IMR-90 (cell line): Measurements from ENCODE around the gene PHF19. TPM values are rescaled to one million over a fixed set of nuclear protein-coding genes. Genes with fewer than 3 reads are reported as not detected.
A peak's percentile ranks its signal among the peaks of the same experiment; 100 is the strongest.

Experiments
- ATAC-seq: fragments of 200-7000 bp; cut with Tn5 transposase; 2 replicates; pipeline ENCODE4 v1.9.1; 2020; ENCODE audit warnings: low read depth, mild to moderate bottlenecking, moderate library complexity
- BruUV-seq: library from RNA; stranded (reverse); fragments of 400-500 nt; replicated peaks from 2 replicates; lab custom pipeline; 2021; lab: Mats Ljungman, UMichigan
- CTCF ChIA-PET: fragments of 300-600 bp; formaldehyde crosslinking; extraction: SDS; loops from one replicate; lab custom pipeline; 2021; ENCODE audit warnings: antibody characterized with exemption; lab: Yijun Ruan, JAX
- POLR2A ChIA-PET: fragments of 300-600 bp; sonication (Branson Sonifier 250); formaldehyde crosslinking; loops from one replicate; lab custom pipeline; 2022; ENCODE audit warnings: antibody characterized with exemption; ENCODE audit not compliant: unreplicated experiment; lab: Charles Lee
- DNase-seq: peaks from one replicate; pipeline ENCODE4 v3.0.0; 2013
- H2AFZ ChIP-seq: replicated peaks from 2 replicates; pipeline ENCODE3; 2013; ENCODE audit warnings: low read length, mild to moderate bottlenecking; ENCODE audit not compliant: poor library complexity
- H2AK5ac ChIP-seq: 2 replicates; pipeline ENCODE4 v1.6.1; 2013; ENCODE audit warnings: low read depth, low read length, inconsistent platforms
- H2AK9ac ChIP-seq: replicated peaks from 2 replicates; pipeline ENCODE3; 2013; ENCODE audit warnings: mild to moderate bottlenecking, low read depth, low read length, moderate library complexity; ENCODE audit not compliant: poor library complexity
- H2BK120ac ChIP-seq: 2 replicates; pipeline ENCODE4 v1.6.1; 2013; ENCODE audit warnings: low read depth, low read length, inconsistent platforms
- H2BK15ac ChIP-seq: 3 replicates; pipeline ENCODE4 v1.6.1; 2013; ENCODE audit warnings: low read depth, low read length, inconsistent platforms
- H2BK20ac ChIP-seq: 2 replicates; pipeline ENCODE4 v1.6.1; 2013; ENCODE audit warnings: low read depth, mild to moderate bottlenecking, inconsistent platforms, low read length, moderate library complexity
- H2BK5ac ChIP-seq: 2 replicates; pipeline ENCODE4 v1.6.1; 2013; ENCODE audit warnings: mild to moderate bottlenecking, low read depth, low read length, inconsistent platforms; ENCODE audit not compliant: poor library complexity, severe bottlenecking
- H3K14ac ChIP-seq: replicated peaks from 2 replicates; pipeline ENCODE4 v1.6.1; 2013; ENCODE audit warnings: low read depth, low read length, inconsistent platforms
- H3K18ac ChIP-seq: 2 replicates; pipeline ENCODE4 v1.6.1; 2013; ENCODE audit warnings: low read depth, low read length, control low read depth
- H3K23ac ChIP-seq: 2 replicates; pipeline ENCODE4 v1.6.1; 2013; ENCODE audit warnings: low read depth, low read length, inconsistent platforms
- H3K27ac ChIP-seq: 2 replicates; pipeline ENCODE4 v1.5.1; 2013; ENCODE audit warnings: mild to moderate bottlenecking, control low read depth, low read length; ENCODE audit not compliant: insufficient read depth
- H3K27me3 ChIP-seq: 2 replicates; pipeline ENCODE4 v1.6.1; 2013; ENCODE audit warnings: low read length; ENCODE audit not compliant: control insufficient read depth, insufficient read depth
- H3K36me3 ChIP-seq: 2 replicates; pipeline ENCODE4 v1.6.1; 2013; ENCODE audit warnings: low read length, mixed read lengths; ENCODE audit not compliant: control insufficient read depth, insufficient read depth
- H3K4ac ChIP-seq: 2 replicates; pipeline ENCODE4 v1.6.1; 2013; ENCODE audit warnings: low read depth, low read length, inconsistent platforms
- H3K4me1 ChIP-seq: 2 replicates; pipeline ENCODE4 v1.6.1; 2013; ENCODE audit warnings: low read length, mixed read lengths; ENCODE audit not compliant: control insufficient read depth, insufficient read depth
- H3K4me2 ChIP-seq: 2 replicates; pipeline ENCODE4 v1.6.1; 2013; ENCODE audit warnings: low read depth, mild to moderate bottlenecking, control low read depth, low read length, moderate library complexity
- H3K4me3 ChIP-seq: 2 replicates; pipeline ENCODE4 v1.5.1; 2013; ENCODE audit warnings: low read depth, mild to moderate bottlenecking, control low read depth, low read length, moderate library complexity; ENCODE audit not compliant: insufficient read depth
- H3K56ac ChIP-seq: 2 replicates; pipeline ENCODE4 v1.6.1; 2013; ENCODE audit warnings: low read length, inconsistent platforms; ENCODE audit not compliant: insufficient read depth; ENCODE audit errors: extremely low read depth
- H3K79me1 ChIP-seq, 2 experiments: 2 replicates each; pipeline ENCODE4 v1.6.1; 2013; ENCODE audit warnings: low read length in 2 of 2, inconsistent platforms in 1 of 2, low read depth in 1 of 2
- H3K9ac ChIP-seq: 2 replicates; pipeline ENCODE4 v1.6.1; 2013; ENCODE audit warnings: low read depth, low read length, control low read depth
- H3K9me1 ChIP-seq: 2 replicates; pipeline ENCODE4 v1.6.1; 2013; ENCODE audit warnings: low read length, inconsistent platforms; ENCODE audit not compliant: insufficient read depth
- H3K9me3 ChIP-seq: 2 replicates; pipeline ENCODE4 v1.6.1; 2013; ENCODE audit warnings: low read length; ENCODE audit not compliant: control insufficient read depth, insufficient read depth
- H4K20me1 ChIP-seq: 2 replicates; pipeline ENCODE4 v1.6.1; 2013; ENCODE audit warnings: low read length, inconsistent platforms; ENCODE audit not compliant: insufficient read depth
- H4K5ac ChIP-seq: 2 replicates; pipeline ENCODE4 v1.6.1; 2013; ENCODE audit warnings: mild to moderate bottlenecking, low read depth, low read length, control low read depth
- H4K8ac ChIP-seq, 2 experiments: 2 replicates each; pipeline ENCODE4 v1.6.1; 2013; ENCODE audit warnings: low read depth in 2 of 2, low read length in 2 of 2, control low read depth in 1 of 2, inconsistent platforms in 1 of 2
- H4K91ac ChIP-seq: 2 replicates; pipeline ENCODE4 v1.6.1; 2013; ENCODE audit warnings: low read depth, low read length, inconsistent platforms; ENCODE audit not compliant: insufficient read depth
- CHD1 ChIP-seq: IDR thresholded peaks from 2 replicates; pipeline ENCODE4 v1.6.1; 2012; ENCODE audit warnings: low read depth, low read length, improper control_type of control experiment
- FOS ChIP-seq: fragments of 150-350 bp; IDR thresholded peaks from 2 replicates; pipeline ENCODE4 v1.6.1; 2016; ENCODE audit warnings: low read depth, low read length
- MAFK ChIP-seq: IDR thresholded peaks from 2 replicates; pipeline ENCODE4 v1.6.1; 2012; ENCODE audit warnings: low read depth, low read length, improper control_type of control experiment
- NFE2L2 ChIP-seq: fragments of 150-350 bp; IDR thresholded peaks from 2 replicates; pipeline ENCODE4 v1.6.1; 2016; ENCODE audit warnings: low read depth, mild to moderate bottlenecking, low read length
- RCOR1 ChIP-seq: IDR thresholded peaks from 2 replicates; pipeline ENCODE4 v1.6.1; 2012; ENCODE audit warnings: mild to moderate bottlenecking, low read length, improper control_type of control experiment; ENCODE audit not compliant: insufficient replicate concordance
- RFX5 ChIP-seq: IDR thresholded peaks from 2 replicates; pipeline ENCODE4 v1.8.0; 2012; ENCODE audit warnings: low read depth, mild to moderate bottlenecking, low read length, moderate library complexity
- SMC3 ChIP-seq: fragments of 150-350 bp; IDR thresholded peaks from 2 replicates; pipeline ENCODE4 v1.6.1; 2016; ENCODE audit warnings: low read depth, mild to moderate bottlenecking, antibody characterized with exemption, low read length, moderate library complexity
- WGBS, 2 experiments: methylation state at CpG; one replicate each; pipeline versions ENCODE4 v1.1.5 to v1.1.7; 2013; ENCODE audit warnings: missing lambda C conversion rate in 2 of 2; ENCODE audit not compliant: insufficient read length in 1 of 2; ENCODE audit errors: extremely low coverage in 2 of 2; 5-methylcytosine and 5-hydroxymethylcytosine counted together
- dilution Hi-C: fragments of 300-500 bp; cut with HindIII; formaldehyde crosslinking; loops from one replicate; pipeline ENCODE4 v1.14.3; 2018; ENCODE audit warnings: low sequenced_read_pairs; ENCODE audit not compliant: unreplicated experiment
- in situ Hi-C: fragments of 300-500 bp; cut with MboI; formaldehyde crosslinking; loops from 3 replicates; pipeline ENCODE4 v1.14.3; 2019; ENCODE audit warnings: low sequenced_read_pairs, inconsistent platforms, mixed read lengths
- intact Hi-C: fragments of 100-400 bp; cut with micrococcal nuclease; formaldehyde crosslinking; loops from 2 replicates; pipeline ENCODE4 v1.10.0; 2022
- polyA plus RNA-seq, 3 experiments: library from polyadenylated mRNA; depleted of rRNA; stranded (reverse); fragments of >200 nt; gene quantifications; 2 replicates each; pipeline ENCODE4 v1.2.3, GENCODE V29; 2012; ENCODE audit warnings: low replicate concordance in 1 of 3
- total RNA-seq: library from RNA; depleted of rRNA; stranded (reverse); fragments of >200 nt; gene quantifications from 2 replicates; pipeline ENCODE4 v1.2.3, GENCODE V29; 2012

The PHF19 gene
- total and polyA plus RNA-seq, 2 of the 4 experiments (the other 2 are of a cell fraction) = 37.6 to 55.6 TPM

DNA sequence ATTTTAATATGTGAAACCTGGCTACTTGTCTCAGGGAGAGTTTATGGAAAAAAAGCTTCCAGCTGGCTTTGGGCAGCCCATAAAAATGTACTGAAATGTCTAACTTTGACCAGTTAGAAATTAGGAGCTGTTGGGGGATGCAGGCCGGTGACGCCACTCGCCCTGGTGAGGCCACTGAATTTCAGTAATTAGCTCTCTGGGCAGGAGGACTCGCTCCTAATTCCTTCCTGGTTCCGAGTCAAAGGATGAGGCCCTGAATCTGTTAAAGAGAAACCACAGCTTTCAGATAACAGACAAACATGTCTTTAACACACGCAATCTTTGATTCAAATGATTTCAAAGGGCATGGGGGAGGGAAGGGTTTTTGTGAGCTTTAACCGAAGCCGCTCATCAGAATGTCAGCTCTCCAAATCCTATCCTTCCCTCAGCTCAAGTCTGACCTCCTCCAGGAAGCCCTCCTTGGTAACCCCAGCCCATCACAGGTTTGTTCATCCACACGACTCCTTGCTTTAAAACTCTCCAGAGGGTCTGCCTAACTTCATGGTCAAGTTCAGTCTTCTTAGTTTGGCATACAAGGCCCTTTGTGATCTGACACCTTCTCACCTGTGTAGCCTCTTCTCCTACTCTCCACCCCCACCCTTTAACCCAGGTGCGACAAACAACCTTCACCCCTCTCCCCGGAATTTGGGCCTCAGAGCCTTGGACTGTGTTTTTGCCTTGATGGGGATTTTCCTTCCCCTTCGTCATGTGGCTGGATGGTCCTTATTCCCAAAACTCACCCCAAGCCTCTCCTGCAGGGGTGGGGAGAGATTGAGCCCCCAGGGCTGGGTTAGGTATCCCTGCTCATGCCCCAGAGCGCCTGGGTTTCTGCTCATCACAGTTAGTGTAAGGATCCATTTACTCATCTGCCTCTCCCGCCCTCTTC, 13.6 kb upstream of the PHF19 start:
- Histone ChIP-seq H3K79me1 (no peaks in the 10 kb centered on the region), H3K9me3 (no peaks in the 10 kb centered on the region), H3K18ac (no peak overlapping the region), H2AK5ac (no peak overlapping the region; the same call in 1 of the 2 replicates), H4K8ac (no peak overlapping the region), H2BK120ac (no peak overlapping the region), H3K4me2 (no peak overlapping the region), H3K4ac (no peak overlapping the region), H2BK20ac (no peak overlapping the region), H2BK15ac (no peak overlapping the region), H3K4me3 (no peak overlapping the region), H3K9me1 (0 out of 2 replicates have a peak, but pooled peaks cover 3% of the 10 kb centered on the region), H3K27me3 (peaks cover 2% of the 10 kb centered on the region; the same call in 1 of the 2 replicates), H3K27ac (no peak overlapping the region), H2AFZ (no peak overlapping the region), H4K20me1 (no peaks in the 10 kb centered on the region; the same call in 1 of the 2 replicates), H3K36me3 (no peaks in the 10 kb centered on the region), H3K14ac (0 out of 2 replicates have a peak overlapping the region, but pooled peaks have one; percentile 11), H3K4me1 (peaks cover 4% of the 10 kb centered on the region; the same call in 1 of the 2 replicates), H3K23ac (no peak overlapping the region), H3K56ac (no peak overlapping the region), H4K91ac (no peak overlapping the region), H4K5ac (no peak overlapping the region), H2BK5ac (no peak overlapping the region), H3K9ac (no peak overlapping the region), H2AK9ac (no peak overlapping the region)
- CTCF ChIA-PET = interaction anchor here (0.7 to 0.9 kb wide), 2 partner anchors 18 to 26 kb away, joined by 3 read pairs; no protein-coding TSS in a partner anchor
- intact Hi-C loops = no loop called here
- in situ Hi-C loops = no loop called here
- DNase-seq = no peak
- BruUV-seq = no TSS peak
- 92% methylated on average over 4 of the region's 14 CpGs; no CpG with 5 or more reads in 1 of the 2 experiments for WGBS, 2 experiments
- no peak for TF ChIP-seq RFX5
- TF ChIP-seq SMC3 = no peak
- TF ChIP-seq RCOR1 = no peak
- TF ChIP-seq NFE2L2 = no peak
- no peak for TF ChIP-seq CHD1
- no peak for TF ChIP-seq MAFK
- TF ChIP-seq FOS = no peak
- POLR2A ChIA-PET = no interaction called here
- dilution Hi-C loops = no loop called here
- ATAC-seq = no peak
